ENCODE data around the gene PPP1R2.

- TF ChIP-seq RAD21 (IDR thresholded peaks at IDR 0.05; ENCODE audit: low read depth), result no peak
- TF ChIP-seq NFIC (IDR thresholded peaks at IDR 0.05), result peak; percentile 56; the same call in 1 of the 2 replicates
- TF ChIP-seq USF1 (IDR thresholded peaks at IDR 0.05), result no peak
- TF ChIP-seq, protein P1, sequence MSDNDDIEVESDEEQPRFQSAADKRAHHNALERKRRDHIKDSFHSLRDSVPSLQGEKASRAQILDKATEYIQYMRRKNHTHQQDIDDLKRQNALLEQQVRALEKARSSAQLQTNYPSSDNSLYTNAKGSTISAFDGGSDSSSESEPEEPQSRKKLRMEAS (IDR thresholded peaks at IDR 0.05), result no peak
- no peak for TF ChIP-seq TAF1 (IDR thresholded peaks at IDR 0.05; ENCODE audit: low read depth)
- TF ChIP-seq CEBPB (IDR thresholded peaks at IDR 0.05), result no peak
- peak; percentile 17; the same call in 1 of the 2 replicates for TF ChIP-seq EP300 (IDR thresholded peaks at IDR 0.05; ENCODE audit: borderline replicate concordance)
These were observed 16.7 kb upstream of the PPP1R2 start for GRCh38 chr3:195559723-195560409.
